SU-DHL-6 (cell line): ENCODE data around the gene PTH1R.

Experiments
- EZH2phosphoT487 ChIP-seq: fragments of 200-600 bp; sonication (generic), shearing (Covaris generic); conservative IDR thresholded peaks from 2 replicates; pipeline ENCODE4 v1.6.1; 2018; ENCODE audit warnings: mild to moderate bottlenecking, antibody characterized with exemption, low read length, moderate library complexity, mixed read lengths
- TF ChIP-seq, protein P1 (sequence below): fragments of 200-600 bp; sonication (generic); IDR thresholded peaks from one replicate; pipeline ENCODE4 v1.5.1; 2017; ENCODE audit warnings: antibody characterized with exemption, mild to moderate bottlenecking, low read length, moderate library complexity; ENCODE audit not compliant: insufficient read depth, poor library complexity, severe bottlenecking

DNA sequence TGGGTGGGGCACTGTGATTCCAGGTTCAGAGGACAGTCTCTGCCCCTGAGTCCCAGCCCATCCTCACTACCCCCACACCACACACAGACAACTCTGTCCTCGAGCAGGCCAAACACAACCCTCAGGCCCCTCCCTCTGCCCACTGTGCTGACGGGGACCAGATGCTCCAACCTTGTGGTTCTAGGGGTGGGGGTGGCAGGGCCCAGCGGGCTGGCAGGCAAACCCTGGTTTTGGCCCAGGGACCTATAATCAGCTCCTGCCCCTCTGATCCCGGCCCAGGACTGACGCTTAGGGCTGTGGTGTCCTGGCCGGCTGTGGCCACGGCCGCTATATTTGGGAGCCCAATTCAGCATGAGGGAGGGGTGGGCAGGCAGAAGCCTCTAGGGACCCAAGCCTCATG is 9.2 kb upstream of the PTH1R start:
- TF ChIP-seq, protein P1, sequence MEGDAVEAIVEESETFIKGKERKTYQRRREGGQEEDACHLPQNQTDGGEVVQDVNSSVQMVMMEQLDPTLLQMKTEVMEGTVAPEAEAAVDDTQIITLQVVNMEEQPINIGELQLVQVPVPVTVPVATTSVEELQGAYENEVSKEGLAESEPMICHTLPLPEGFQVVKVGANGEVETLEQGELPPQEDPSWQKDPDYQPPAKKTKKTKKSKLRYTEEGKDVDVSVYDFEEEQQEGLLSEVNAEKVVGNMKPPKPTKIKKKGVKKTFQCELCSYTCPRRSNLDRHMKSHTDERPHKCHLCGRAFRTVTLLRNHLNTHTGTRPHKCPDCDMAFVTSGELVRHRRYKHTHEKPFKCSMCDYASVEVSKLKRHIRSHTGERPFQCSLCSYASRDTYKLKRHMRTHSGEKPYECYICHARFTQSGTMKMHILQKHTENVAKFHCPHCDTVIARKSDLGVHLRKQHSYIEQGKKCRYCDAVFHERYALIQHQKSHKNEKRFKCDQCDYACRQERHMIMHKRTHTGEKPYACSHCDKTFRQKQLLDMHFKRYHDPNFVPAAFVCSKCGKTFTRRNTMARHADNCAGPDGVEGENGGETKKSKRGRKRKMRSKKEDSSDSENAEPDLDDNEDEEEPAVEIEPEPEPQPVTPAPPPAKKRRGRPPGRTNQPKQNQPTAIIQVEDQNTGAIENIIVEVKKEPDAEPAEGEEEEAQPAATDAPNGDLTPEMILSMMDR, result no peak
- TF ChIP-seq EZH2phosphoT487, result no peak
